ENCODE measurements around the gene DEDD.
A peak's percentile ranks its signal among the peaks of the same experiment; 100 is the strongest.

DEDD gene

GRCh38 chr1:161171696-161172095 is 39.2 kb upstream of the DEDD start:
- DNase-seq (ENCODE audit: low read depth in 2 of 2) = no peak
- H3K4me3 ChIP-seq (replicated peaks in 1 of 2; ENCODE audit: low read depth in 2 of 2, low read length in 2 of 2) = no peak overlapping the region
- TF ChIP-seq, protein P1, sequence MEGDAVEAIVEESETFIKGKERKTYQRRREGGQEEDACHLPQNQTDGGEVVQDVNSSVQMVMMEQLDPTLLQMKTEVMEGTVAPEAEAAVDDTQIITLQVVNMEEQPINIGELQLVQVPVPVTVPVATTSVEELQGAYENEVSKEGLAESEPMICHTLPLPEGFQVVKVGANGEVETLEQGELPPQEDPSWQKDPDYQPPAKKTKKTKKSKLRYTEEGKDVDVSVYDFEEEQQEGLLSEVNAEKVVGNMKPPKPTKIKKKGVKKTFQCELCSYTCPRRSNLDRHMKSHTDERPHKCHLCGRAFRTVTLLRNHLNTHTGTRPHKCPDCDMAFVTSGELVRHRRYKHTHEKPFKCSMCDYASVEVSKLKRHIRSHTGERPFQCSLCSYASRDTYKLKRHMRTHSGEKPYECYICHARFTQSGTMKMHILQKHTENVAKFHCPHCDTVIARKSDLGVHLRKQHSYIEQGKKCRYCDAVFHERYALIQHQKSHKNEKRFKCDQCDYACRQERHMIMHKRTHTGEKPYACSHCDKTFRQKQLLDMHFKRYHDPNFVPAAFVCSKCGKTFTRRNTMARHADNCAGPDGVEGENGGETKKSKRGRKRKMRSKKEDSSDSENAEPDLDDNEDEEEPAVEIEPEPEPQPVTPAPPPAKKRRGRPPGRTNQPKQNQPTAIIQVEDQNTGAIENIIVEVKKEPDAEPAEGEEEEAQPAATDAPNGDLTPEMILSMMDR (IDR thresholded peaks at IDR 0.05; ENCODE audit: low read depth, low read length) = no peak

GRCh38 chr1:161171191-161171590 is 38.7 kb upstream of the DEDD start:
- H3K4me3 ChIP-seq (replicated peaks in 1 of 2; ENCODE audit: low read depth in 2 of 2, low read length in 2 of 2) = no peak overlapping the region
- TF ChIP-seq, protein P1 (IDR thresholded peaks at IDR 0.05; ENCODE audit: low read depth, low read length) = peak; percentile 30

GRCh38 chr1:161168906-161169305 is 36.4 kb upstream of the DEDD start:
- DNase-seq (ENCODE audit: low read depth in 2 of 2) = no peak
- no peak overlapping the region for H3K4me3 ChIP-seq (replicated peaks in 1 of 2; ENCODE audit: low read depth in 2 of 2, low read length in 2 of 2)
- TF ChIP-seq, protein P1 (IDR thresholded peaks at IDR 0.05; ENCODE audit: low read depth, low read length) = no peak

More at GRCh38 chr1:161171191-161171590, 38.7 kb upstream of the DEDD start:
- DNase-seq (ENCODE audit: low read depth in 2 of 2) = peak in 1 of 2 donors; percentile 16

- TF ChIP-seq, protein P1 (IDR thresholded peaks at IDR 0.05; ENCODE audit: low read depth, low read length) = no peak
- peak overlapping the region; percentile 77 to 79 for H3K4me3 ChIP-seq (replicated peaks in 1 of 2; ENCODE audit: low read depth in 2 of 2, low read length in 2 of 2)
- no peak for DNase-seq (ENCODE audit: low read depth in 2 of 2)
Observed at GRCh38 chr1:161166669-161167548, 34.4 kb upstream of the DEDD start.

- TF ChIP-seq, protein P1 (IDR thresholded peaks at IDR 0.05; ENCODE audit: low read depth, low read length) = peak; percentile 56
- H3K4me3 ChIP-seq (replicated peaks in 1 of 2; ENCODE audit: low read depth in 2 of 2, low read length in 2 of 2) = peak within 1 kb of the TSS; percentile 77 to 79
- DNase-seq (ENCODE audit: low read depth in 2 of 2) = peak; percentile 99
Observed at GRCh38 chr1:161165742-161166668, 33.5 kb upstream of the DEDD start, which contains the start of gene PPOX. Gene PPOX (plus strand): TSS chr1:161166426. CDS start chr1:161166848, 422 bp downstream.

- peak overlapping the region; percentile 77 to 79 for H3K4me3 ChIP-seq (replicated peaks in 1 of 2; ENCODE audit: low read depth in 2 of 2, low read length in 2 of 2)
- no peak for DNase-seq (ENCODE audit: low read depth in 2 of 2)
- TF ChIP-seq, protein P1 (IDR thresholded peaks at IDR 0.05; ENCODE audit: low read depth, low read length) = no peak
Observed at GRCh38 chr1:161164901-161165610, 32.6 kb upstream of the DEDD start.

Data from cardiac fibroblast (primary cell).